HG03439 (cell line): ENCODE data around the gene MUC2.

Experiments used
- ATAC-seq: cut with Tn5 transposase; IDR thresholded peaks from one replicate; pipeline ENCODE4 v1.9.1; 2021; ENCODE audit warnings: mild to moderate bottlenecking, moderate library complexity; ENCODE audit not compliant: unreplicated experiment

The MUC2 gene

GRCh38 chr11:1118755-1119603, 44.3 kb downstream of the MUC2 start:
- no peak for ATAC-seq

DNA sequence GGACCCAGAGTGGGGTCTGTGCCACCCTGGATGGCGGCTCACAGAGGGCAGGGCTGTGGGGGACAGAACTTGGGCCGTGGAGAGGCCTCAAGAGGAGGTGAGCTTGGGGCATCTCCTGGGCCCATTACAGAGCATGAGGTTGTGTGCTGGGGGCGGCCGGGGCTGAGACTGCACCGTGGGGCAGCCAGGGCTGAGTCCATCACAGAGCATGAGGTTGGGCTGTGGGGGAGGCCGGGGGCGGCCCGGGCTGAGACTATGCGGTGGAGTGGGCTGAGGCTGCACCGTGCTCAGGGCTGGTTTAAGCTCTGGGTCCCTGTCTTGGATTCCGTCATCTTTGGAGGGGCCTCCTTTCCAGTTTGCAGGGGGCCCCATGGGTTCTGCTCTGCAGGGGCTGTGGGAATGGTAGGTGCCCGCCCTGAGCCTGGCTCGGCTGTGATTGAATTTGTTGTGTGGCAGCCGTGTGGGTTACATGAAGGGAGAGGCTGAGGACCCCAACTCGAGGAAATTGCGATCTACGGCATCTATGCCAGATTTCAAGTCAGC, 45.0 kb downstream of the MUC2 start:
- no peak for ATAC-seq

DNA sequence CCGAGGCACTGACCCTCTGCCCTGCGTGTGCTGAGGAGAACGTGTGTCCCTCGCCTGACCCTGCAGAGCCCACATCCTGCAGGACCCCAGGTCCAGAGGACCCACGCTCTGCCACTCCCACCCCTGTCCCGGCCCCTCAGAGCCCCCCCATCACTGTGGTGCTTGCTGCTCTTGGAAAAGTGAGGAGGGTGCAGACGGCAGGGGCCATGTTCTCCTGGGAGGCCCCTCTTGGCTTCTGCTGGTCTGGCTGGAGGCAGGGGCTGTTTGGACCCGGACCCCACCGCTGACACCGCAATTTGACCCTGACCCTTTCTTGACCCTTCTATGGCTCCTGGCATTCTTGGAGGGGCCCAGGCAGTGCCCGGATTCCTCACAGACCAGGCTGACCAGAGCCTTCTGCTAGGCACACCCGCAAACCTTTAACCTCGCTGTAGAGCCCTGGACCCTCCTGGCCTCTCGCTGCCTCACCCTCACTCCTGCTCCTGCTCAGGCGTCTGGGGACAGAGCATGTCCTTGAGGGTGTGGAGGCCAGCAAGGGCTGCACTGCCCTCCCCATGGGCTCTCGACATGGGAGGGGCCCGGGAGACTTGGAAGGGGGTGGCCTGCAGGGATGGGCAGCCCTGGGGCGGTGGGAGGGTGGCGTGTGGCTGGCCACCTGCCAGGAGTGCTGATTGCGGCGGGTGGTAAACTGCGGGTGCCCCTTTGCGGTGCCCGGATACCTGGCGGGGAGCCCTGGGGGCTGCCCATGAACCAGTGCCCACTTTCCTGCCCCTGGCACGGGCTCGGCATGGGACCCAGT, 46.1 kb downstream of the MUC2 start:
- no peak for ATAC-seq

- no peak for ATAC-seq
Observed at GRCh38 chr11:1121331-1121812, 46.7 kb downstream of the MUC2 start.

GRCh38 chr11:1121813-1122663, 47.4 kb downstream of the MUC2 start:
- no peak for ATAC-seq

DNA sequence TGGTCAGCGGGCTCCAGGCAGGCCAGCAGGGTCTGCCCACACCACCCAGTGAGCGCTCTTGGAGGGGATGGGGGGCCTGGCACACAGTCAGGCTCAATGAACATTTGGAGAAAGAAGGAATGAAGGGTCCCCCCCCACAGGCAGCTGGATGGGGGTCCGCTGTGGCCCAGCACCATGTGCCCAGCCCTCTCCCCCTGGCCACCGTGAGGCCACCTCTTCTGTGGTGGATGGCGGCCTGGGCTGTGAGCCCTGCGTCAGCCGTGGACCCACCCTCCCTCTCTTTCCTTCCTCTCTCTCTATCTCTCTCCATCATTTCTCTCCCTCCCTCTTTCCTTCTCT, 48.0 kb downstream of the MUC2 start:
- no peak for ATAC-seq

DNA sequence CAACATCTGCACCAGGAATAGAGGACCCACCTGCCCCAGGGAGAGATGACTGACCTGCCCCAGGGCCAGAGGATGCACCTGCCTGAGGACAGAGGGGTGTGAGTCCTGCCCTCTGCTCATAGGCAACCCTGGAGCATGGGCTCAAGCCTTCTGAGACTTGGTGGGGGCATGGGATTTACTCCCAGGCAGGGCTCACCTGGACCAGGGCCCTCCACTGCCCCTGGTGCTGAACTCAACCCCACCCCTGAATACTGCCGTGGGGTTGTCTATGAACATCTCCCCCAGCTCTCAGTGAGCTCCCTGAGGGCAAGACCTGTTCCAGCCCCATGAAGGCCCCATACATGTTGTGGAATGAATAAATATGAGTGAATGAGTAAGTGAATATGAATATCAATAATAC, 49.3 kb downstream of the MUC2 start:
- ATAC-seq, result no peak
